ENCODE results near the gene TMEM150C.

Gene TMEM150C

DNA sequence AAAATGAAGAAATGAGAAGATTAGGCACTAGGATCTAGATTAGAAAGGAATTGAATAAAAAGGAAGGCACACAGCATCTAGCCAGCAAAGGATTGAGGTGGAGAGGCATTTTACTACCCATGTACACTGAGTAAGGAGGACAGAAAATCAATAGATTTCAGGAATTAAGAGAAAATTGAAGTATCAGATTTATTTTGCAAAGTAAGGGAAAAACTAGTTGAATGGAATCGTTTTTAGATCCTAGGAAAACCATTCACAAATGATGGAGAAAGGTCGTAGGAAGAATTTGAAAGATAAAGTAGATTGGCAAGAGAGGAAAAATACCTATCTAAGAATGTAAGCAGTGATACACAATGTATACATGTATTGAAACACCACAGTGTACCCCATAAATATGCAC is 100.1 kb downstream of the TMEM150C start:
- Histone ChIP-seq H3K4me1 (ENCODE audit: control insufficient read depth, insufficient read depth, low read length) (no peaks in the 10 kb centered on the region), H3K27me3 (ENCODE audit: control insufficient read depth, insufficient read depth, low read length) (no peaks in the 10 kb centered on the region), H3K36me3 (ENCODE audit: control insufficient read depth, insufficient read depth, low read length) (no peaks in the 10 kb centered on the region), H3K9ac (ENCODE audit: low read length) (no peak overlapping the region), H3K9me3 (ENCODE audit: control insufficient read depth, low read length) (no peaks in the 10 kb centered on the region), H3K4me3 (ENCODE audit: low read length) (no peak overlapping the region)

GRCh38 chr4:82458729-82459128 is 103.1 kb downstream of the TMEM150C start:
- no peaks in the 10 kb centered on the region for H3K27me3 ChIP-seq (ENCODE audit: control insufficient read depth, insufficient read depth, low read length)
- no peaks in the 10 kb centered on the region for H3K9me3 ChIP-seq (ENCODE audit: control insufficient read depth, low read length)
- H3K4me3 ChIP-seq (ENCODE audit: low read length): no peak overlapping the region
- no peaks in the 10 kb centered on the region for H3K4me1 ChIP-seq (ENCODE audit: control insufficient read depth, insufficient read depth, low read length)
- no peak overlapping the region for H3K9ac ChIP-seq (ENCODE audit: low read length)
- no peaks in the 10 kb centered on the region for H3K36me3 ChIP-seq (ENCODE audit: control insufficient read depth, insufficient read depth, low read length)

- Histone ChIP-seq H3K9ac (ENCODE audit: low read length) (no peak overlapping the region), H3K9me3 (ENCODE audit: control insufficient read depth, low read length) (no peaks in the 10 kb centered on the region), H3K4me1 (ENCODE audit: control insufficient read depth, insufficient read depth, low read length) (no peaks in the 10 kb centered on the region), H3K4me3 (ENCODE audit: low read length) (no peak overlapping the region), H3K27me3 (ENCODE audit: control insufficient read depth, insufficient read depth, low read length) (no peaks in the 10 kb centered on the region), H3K36me3 (ENCODE audit: control insufficient read depth, insufficient read depth, low read length) (no peaks in the 10 kb centered on the region)
Observed at GRCh38 chr4:82457266-82457665, 104.5 kb downstream of the TMEM150C start.

GRCh38 chr4:82452026-82452425 is 109.8 kb downstream of the TMEM150C start:
- Histone ChIP-seq H3K36me3 (ENCODE audit: control insufficient read depth, insufficient read depth, low read length) (no peaks in the 10 kb centered on the region), H3K9ac (ENCODE audit: low read length) (no peak overlapping the region), H3K9me3 (ENCODE audit: control insufficient read depth, low read length) (no peaks in the 10 kb centered on the region), H3K4me1 (ENCODE audit: control insufficient read depth, insufficient read depth, low read length) (no peaks in the 10 kb centered on the region), H3K27me3 (ENCODE audit: control insufficient read depth, insufficient read depth, low read length) (no peaks in the 10 kb centered on the region), H3K4me3 (ENCODE audit: low read length) (no peak overlapping the region)

- Histone ChIP-seq H3K9me3 (ENCODE audit: control insufficient read depth, low read length) (no peaks in the 10 kb centered on the region), H3K27me3 (ENCODE audit: control insufficient read depth, insufficient read depth, low read length) (no peaks in the 10 kb centered on the region), H3K4me3 (ENCODE audit: low read length) (no peak overlapping the region), H3K4me1 (ENCODE audit: control insufficient read depth, insufficient read depth, low read length) (no peaks in the 10 kb centered on the region), H3K36me3 (ENCODE audit: control insufficient read depth, insufficient read depth, low read length) (no peaks in the 10 kb centered on the region), H3K9ac (ENCODE audit: low read length) (no peak overlapping the region)
Observed at GRCh38 chr4:82450966-82451755, 110.6 kb downstream of the TMEM150C start.

DNA sequence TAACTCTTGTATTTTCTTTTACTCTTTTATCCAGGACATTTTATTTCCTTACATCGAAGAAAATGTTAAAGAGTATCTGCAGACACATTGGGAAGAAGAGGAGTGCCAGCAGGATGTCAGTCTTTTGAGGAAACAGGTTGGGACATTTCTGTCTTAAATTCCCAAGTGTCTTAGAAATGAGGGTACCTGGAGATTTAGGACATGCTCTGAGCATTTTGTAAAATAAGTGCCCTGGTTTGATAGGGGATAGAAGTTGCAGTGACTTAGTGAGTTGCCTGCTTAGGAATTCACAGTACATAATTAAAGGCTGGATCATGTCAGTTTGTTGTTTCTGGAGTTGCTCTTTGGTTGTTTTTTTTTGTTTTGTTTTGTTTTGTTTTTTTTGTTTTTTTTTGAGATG is 113.9 kb downstream of the TMEM150C start:
- no peak overlapping the region for H3K9ac ChIP-seq (ENCODE audit: low read length)
- H3K4me1 ChIP-seq (ENCODE audit: control insufficient read depth, insufficient read depth, low read length): no peaks in the 10 kb centered on the region
- H3K4me3 ChIP-seq (ENCODE audit: low read length): no peak overlapping the region
- H3K27me3 ChIP-seq (ENCODE audit: control insufficient read depth, insufficient read depth, low read length): no peaks in the 10 kb centered on the region
- H3K9me3 ChIP-seq (ENCODE audit: control insufficient read depth, low read length): no peaks in the 10 kb centered on the region
- no peaks in the 10 kb centered on the region for H3K36me3 ChIP-seq (ENCODE audit: control insufficient read depth, insufficient read depth, low read length)

- Histone ChIP-seq H3K4me1 (ENCODE audit: control insufficient read depth, insufficient read depth, low read length) (peaks cover 18% of the 10 kb centered on the region), H3K36me3 (ENCODE audit: control insufficient read depth, insufficient read depth, low read length) (no peaks in the 10 kb centered on the region), H3K27me3 (ENCODE audit: control insufficient read depth, insufficient read depth, low read length) (no peaks in the 10 kb centered on the region), H3K9me3 (ENCODE audit: control insufficient read depth, low read length) (no peaks in the 10 kb centered on the region), H3K9ac (ENCODE audit: low read length) (no peak overlapping the region), H3K4me3 (ENCODE audit: low read length) (no peak overlapping the region)
Observed at GRCh38 chr4:82439088-82439487, 122.7 kb downstream of the TMEM150C start.

DNA sequence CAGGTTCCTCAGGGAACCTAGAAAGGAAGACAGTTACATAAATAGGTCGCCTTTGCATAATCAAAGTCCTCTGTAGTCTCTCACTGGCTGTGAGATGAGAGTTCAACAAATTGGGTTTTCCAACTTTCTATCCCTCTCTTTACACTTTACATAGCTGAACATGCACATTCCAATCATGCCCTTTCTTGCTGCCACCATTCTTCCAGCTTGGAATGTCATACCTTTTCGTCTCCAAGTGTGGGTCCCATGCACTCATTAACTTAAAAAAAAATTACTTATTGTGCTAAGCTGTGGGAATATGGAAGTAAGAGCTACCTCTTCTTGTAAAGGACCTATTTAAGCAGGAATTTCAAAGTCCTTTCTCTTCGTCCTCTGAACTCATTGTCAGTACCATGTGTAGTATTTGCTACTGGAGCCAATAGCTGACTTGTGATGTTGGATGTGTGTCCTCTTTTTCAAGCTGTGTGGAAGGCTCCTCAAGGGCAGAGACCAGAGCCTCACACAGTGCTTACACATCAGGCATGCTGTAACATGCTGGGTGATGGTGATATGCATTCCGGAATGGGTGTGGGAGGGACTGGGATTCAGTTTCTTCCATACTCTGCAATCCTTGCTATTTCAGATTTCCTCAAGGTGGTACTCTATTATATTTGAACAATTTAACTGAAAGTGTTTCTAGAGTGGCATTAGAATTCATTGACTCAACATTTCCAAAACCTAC is 124.3 kb downstream of the TMEM150C start:
- no peaks in the 10 kb centered on the region for H3K9me3 ChIP-seq (ENCODE audit: control insufficient read depth, low read length)
- peaks cover 18% of the 10 kb centered on the region for H3K4me1 ChIP-seq (ENCODE audit: control insufficient read depth, insufficient read depth, low read length)
- H3K27me3 ChIP-seq (ENCODE audit: control insufficient read depth, insufficient read depth, low read length): no peaks in the 10 kb centered on the region
- no peaks in the 10 kb centered on the region for H3K36me3 ChIP-seq (ENCODE audit: control insufficient read depth, insufficient read depth, low read length)
- H3K9ac ChIP-seq (ENCODE audit: low read length): no peak overlapping the region
- no peak overlapping the region for H3K4me3 ChIP-seq (ENCODE audit: low read length)

- Histone ChIP-seq H3K36me3 (ENCODE audit: control insufficient read depth, insufficient read depth, low read length) (no peaks in the 10 kb centered on the region), H3K9me3 (ENCODE audit: control insufficient read depth, low read length) (no peaks in the 10 kb centered on the region), H3K4me1 (ENCODE audit: control insufficient read depth, insufficient read depth, low read length) (peaks cover 21% of the 10 kb centered on the region), H3K27me3 (ENCODE audit: control insufficient read depth, insufficient read depth, low read length) (no peaks in the 10 kb centered on the region), H3K4me3 (ENCODE audit: low read length) (no peak overlapping the region), H3K9ac (ENCODE audit: low read length) (no peak overlapping the region)
Observed at GRCh38 chr4:82436780-82437179, 125.0 kb downstream of the TMEM150C start.

- H3K4me3 ChIP-seq (ENCODE audit: low read length): no peak overlapping the region
- peaks cover 26% of the 10 kb centered on the region for H3K4me1 ChIP-seq (ENCODE audit: control insufficient read depth, insufficient read depth, low read length)
Observed at GRCh38 chr4:82436130-82436529, 125.7 kb downstream of the TMEM150C start.

DNA sequence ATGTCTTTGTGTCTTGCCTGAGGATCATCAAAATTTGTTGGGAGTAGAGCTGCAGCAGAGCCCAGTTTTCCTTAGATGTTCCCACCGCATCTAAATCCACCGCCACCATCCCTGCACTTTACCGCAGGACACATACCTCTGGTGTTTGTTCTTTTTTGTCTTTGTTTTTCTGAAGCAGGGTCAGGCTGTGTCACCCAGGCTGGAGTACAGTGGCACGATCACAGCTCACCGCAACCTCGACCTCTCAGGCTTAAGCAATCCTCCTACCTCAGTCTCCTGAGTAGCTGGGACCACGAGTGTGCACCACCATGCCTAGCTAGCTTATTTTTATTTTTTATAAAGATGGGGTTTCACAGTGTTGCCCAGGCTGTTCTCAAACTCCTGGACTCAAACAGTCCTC is 126.8 kb downstream of the TMEM150C start:
- Histone ChIP-seq H3K9me3 (ENCODE audit: control insufficient read depth, low read length) (no peaks in the 10 kb centered on the region), H3K27me3 (ENCODE audit: control insufficient read depth, insufficient read depth, low read length) (no peaks in the 10 kb centered on the region), H3K9ac (ENCODE audit: low read length) (no peak overlapping the region), H3K4me1 (ENCODE audit: control insufficient read depth, insufficient read depth, low read length) (peaks cover 17% of the 10 kb centered on the region), H3K36me3 (ENCODE audit: control insufficient read depth, insufficient read depth, low read length) (no peaks in the 10 kb centered on the region), H3K4me3 (ENCODE audit: low read length) (no peak overlapping the region)

More at GRCh38 chr4:82436130-82436529, 125.7 kb downstream of the TMEM150C start:
- Histone ChIP-seq H3K36me3 (ENCODE audit: control insufficient read depth, insufficient read depth, low read length) (no peaks in the 10 kb centered on the region), H3K9me3 (ENCODE audit: control insufficient read depth, low read length) (no peaks in the 10 kb centered on the region), H3K9ac (ENCODE audit: low read length) (no peak overlapping the region), H3K27me3 (ENCODE audit: control insufficient read depth, insufficient read depth, low read length) (no peaks in the 10 kb centered on the region)

DNA sequence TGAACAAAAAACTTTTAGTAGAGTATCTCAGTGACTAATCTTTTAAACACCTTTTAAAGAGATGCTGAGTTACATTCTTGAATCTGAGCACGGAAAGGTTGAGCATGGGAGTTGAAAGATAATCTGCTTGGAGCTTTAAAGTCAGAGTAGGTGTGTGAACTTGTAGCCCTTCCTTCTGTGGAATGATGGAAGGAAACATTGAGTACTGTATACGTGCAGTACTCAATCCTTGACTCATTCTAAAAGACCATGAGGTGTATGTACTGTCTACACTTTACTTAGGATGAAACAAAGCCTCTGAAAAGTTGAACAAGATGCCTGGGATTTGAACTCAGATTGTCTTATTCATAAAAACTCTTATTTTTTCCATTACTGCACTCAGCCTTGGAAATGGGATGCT is 128.0 kb downstream of the TMEM150C start:
- H3K9ac ChIP-seq (ENCODE audit: low read length): no peak overlapping the region

More for the DNA sequence above, 128.0 kb downstream of the TMEM150C start:
- Histone ChIP-seq H3K4me1 (ENCODE audit: control insufficient read depth, insufficient read depth, low read length) (peaks cover 8% of the 10 kb centered on the region), H3K36me3 (ENCODE audit: control insufficient read depth, insufficient read depth, low read length) (no peaks in the 10 kb centered on the region), H3K9me3 (ENCODE audit: control insufficient read depth, low read length) (no peaks in the 10 kb centered on the region), H3K4me3 (ENCODE audit: low read length) (no peak overlapping the region), H3K27me3 (ENCODE audit: control insufficient read depth, insufficient read depth, low read length) (no peaks in the 10 kb centered on the region)

Data from mucosa of stomach (tissue), 1 donor.